Pericardium fibroblast (primary cell): Measurements from ENCODE around the gene TEX52. TPM values are rescaled to one million over a fixed set of nuclear protein-coding genes. Genes with fewer than 3 reads are reported as not detected.

ENCODE experiments used
- total RNA-seq: library from RNA; depleted of rRNA; stranded (reverse); fragments of >200 nt; gene quantifications from 2 replicates; pipeline ENCODE4 v1.2.3, GENCODE V29; 2015

TEX52 gene
- total RNA-seq, result not detected in 2 replicates

GRCh38 chr12:2857021-2857431 lies at the start of gene TEX52:
Gene TEX52 (minus strand): TSS chr12:2857039. CDS start chr12:2857026, 13 bp downstream.

GRCh38 chr12:2890388-2891239 lies 33.8 kb upstream of the TEX52 start, which contains the start of gene TULP3:
Gene TULP3 (plus strand): TSS chr12:2890891. CDS start chr12:2890948, 57 bp downstream.

GRCh38 chr12:2877047-2877952 lies 20.5 kb upstream of the TEX52 start, which contains the start of the genes FOXM1 and RHNO1:
Gene FOXM1 (minus strand): TSS chr12:2877174. CDS start chr12:2874478, 2,696 bp downstream.
Gene RHNO1 (plus strand): TSS chr12:2877223. CDS start chr12:2885367, 8,144 bp downstream.

GRCh38 chr12:2834581-2835491 lies 22.0 kb downstream of the TEX52 start, which contains the start of gene NRIP2:
Gene NRIP2 (minus strand): TSS chr12:2835035. CDS start chr12:2834983, 52 bp downstream.

GRCh38 chr12:2812290-2813213 lies 44.3 kb downstream of the TEX52 start, which contains the start of gene ITFG2:
Gene ITFG2 (plus strand): TSS chr12:2812668. CDS start chr12:2812761, 93 bp downstream.

Other genes starting within 250 kb of the TEX52 start
- gene FKBP4, start 62.1 kb downstream of the TEX52 start, total RNA-seq, result 19.7 and 25.1 TPM in 2 replicates
- gene ITFG2, start 44.4 kb downstream of the TEX52 start, total RNA-seq, result 13.7 and 19.2 TPM in 2 replicates
- gene NRIP2, start 22.0 kb downstream of the TEX52 start, total RNA-seq, result under 0.01 TPM in 1 of 2 replicates, not detected in the other
- gene FOXM1, start 20.1 kb upstream of the TEX52 start, total RNA-seq, result 1.8 and 3.3 TPM in 2 replicates
- gene RHNO1, start 20.2 kb upstream of the TEX52 start, total RNA-seq, result 9.2 and 13.2 TPM in 2 replicates
- 18.6 and 27.2 TPM in 2 replicates for gene TULP3, start 33.9 kb upstream of the TEX52 start, total RNA-seq
- gene TEAD4, start 102.4 kb upstream of the TEX52 start, total RNA-seq, result 23.9 and 24.0 TPM in 2 replicates
- gene TSPAN9, start 220.3 kb upstream of the TEX52 start, total RNA-seq, result 31.9 and 41.4 TPM in 2 replicates